Measurements from ENCODE around the gene SGCD.

Gene SGCD

DNA sequence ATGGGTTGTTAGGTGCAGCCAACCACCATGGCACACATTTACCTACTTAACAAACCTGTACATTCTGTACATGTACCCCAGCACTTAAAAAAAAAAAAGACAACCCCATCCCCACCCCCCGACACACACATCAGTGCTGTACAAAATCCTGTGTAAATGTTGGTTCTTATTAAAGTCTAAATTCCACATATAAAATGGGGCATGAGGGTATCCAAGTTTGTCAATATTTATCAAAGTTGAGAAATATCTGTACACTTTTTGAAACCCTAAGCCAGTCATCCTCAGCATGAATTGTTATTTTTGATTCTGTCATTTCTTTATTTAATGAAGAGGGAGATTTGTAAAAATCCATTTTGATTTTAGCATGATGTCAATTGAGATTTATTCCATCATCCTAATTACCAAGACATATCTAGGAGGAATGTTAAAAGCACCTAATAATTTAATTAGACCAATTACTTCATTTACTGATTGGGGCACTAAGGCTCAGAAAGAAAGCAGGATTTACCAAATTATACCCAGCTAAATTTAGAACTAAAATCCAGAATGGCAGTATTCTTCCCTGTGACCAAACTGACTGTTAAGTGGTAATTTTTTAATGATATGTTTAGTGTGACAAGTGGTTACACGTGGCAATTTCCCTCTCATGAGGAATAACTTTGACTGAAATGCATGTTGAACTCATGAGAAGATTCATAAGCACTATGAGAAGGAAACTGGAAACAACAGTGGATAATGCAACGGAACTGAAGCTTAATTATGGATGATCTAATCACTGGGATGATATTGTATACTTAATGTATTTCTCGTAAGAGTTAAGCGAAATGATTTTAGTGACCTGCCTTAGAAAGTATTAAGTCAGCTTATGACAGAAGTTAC lies 195.9 kb downstream of the SGCD start:
- DNase-seq: no peak

DNA sequence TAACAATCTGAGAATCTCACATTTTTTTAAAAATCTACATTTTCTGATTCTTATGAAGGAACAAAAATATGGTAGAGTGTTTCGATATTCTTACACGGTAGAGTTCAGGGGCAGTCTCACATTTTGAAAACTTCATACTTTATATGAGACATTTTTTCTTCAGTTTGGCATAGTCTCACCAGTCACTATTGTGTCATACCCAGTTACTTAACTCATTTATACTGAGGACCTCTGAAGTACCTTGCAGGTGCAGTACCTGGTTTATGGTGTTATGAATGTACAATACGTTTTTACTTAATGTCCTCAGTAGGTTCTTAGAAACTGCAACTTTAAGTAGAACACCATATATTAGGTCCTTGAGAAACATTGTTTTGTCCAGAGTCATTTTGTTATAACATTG lies 196.6 kb downstream of the SGCD start:
- no peak for DNase-seq

DNA sequence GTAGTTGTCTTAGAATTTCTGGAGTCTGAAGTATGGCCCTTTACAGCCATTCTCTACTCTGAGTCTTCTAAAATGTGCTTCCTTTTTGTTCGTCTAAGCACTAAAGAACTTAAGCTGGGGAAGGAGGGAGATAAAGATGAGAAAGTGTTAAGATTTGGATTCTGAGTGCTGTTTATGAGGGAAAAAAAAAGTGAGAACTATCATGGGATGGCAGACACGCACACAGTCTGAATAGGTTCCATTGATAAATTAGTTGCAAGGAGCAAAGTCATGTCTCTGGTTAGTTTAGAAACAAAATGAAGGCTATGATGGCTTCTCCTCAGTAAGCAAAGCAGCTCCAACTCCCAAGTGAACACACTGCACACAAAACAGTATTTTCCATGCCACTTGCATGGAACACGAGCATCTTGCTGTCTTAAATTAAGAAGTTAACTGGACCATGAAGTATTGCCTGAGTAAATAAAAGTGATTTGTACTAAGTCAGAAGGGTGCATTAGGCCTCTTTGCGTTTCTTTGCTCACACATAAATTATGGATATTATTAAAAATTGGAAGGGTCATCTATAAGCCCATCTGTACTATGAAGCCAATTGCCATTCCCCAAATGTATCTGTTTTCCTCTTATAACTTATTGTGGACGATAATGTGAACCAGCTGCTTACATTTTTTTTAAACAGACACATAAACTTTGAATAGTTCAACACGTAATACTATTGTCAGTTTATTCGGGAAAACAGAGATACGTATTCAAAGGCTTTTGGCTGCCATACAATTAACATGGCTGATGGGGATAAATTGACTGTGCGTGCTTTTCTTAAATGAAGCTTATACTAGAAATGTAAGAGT lies 199.3 kb downstream of the SGCD start:
- no peak for DNase-seq

DNA sequence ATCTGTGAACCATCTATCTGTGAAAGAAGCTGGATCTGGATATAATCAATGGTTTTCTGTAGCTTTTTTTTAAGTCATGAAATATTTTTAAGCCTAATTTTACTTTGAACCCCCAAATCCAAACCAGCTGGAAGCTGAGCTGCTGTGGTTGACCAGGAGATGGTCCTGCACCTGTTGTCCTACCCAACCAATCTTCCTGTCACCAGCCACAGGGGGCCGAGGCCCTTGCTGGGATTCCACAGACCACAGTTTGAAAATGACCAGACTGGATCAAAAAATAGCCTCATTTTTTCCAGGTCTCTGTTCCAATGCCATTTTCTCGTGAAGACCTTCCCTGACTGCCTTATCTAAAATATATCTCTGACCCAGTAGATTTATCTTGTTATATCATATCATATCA lies 200.6 kb downstream of the SGCD start:
- no peak for DNase-seq

DNA sequence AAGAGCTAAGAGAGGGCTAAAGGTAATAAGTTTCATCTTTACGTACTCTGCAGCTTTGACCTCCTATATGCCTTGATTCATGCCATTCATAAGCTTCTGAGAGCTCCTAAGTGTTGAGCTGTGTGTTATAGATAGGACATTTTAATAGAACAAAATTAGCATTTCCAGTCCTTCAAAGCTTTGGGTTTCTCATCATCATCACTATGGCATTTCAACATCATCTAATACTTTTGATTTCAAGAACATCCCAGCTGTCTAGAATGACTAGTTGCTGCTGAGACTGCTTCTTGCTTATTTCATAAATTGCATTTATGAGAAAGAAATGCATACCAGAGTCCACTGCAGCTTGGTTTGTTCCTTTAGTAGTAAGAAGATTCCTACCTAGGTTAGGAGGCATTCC lies 201.7 kb downstream of the SGCD start:
- DNase-seq: no peak

DNA sequence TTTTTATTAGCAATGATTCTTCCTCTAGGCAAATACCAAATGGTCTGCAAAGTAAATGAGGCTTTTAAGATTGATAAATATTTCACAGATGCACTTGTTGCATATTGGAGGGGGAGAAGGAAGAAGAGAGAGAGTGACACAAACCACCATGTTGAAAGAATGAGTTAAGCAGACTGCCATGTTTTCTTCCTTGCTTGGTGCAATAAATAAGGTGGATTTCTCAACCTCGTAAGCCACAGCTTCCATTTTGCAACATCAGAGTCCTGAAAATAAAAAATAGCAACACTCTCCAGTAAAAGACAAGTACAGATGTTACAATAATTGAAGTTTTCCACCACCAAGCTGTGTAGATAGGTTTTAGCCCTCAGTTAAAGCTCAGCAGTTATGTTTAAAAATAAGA lies 202.9 kb downstream of the SGCD start:
- no peak for DNase-seq

DNA sequence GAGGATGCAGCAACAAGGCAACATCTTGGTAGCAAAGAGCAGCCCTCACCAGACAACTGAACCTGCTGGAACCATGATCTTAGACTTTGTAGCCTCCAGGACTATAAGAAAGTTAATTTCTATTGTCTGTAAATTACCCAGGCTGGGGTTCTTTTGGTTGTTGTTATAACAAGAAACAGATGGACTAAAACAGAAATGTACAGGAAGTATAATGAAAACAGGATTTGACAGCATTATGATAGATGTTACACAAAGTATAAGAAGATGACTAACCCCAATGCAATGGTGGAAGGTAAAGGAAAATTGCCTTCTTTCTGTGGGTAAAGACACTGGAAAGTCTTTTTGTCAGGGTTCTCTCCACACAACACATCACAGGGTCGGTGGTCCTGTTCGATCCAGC lies 204.2 kb downstream of the SGCD start:
- DNase-seq: no peak

DNA sequence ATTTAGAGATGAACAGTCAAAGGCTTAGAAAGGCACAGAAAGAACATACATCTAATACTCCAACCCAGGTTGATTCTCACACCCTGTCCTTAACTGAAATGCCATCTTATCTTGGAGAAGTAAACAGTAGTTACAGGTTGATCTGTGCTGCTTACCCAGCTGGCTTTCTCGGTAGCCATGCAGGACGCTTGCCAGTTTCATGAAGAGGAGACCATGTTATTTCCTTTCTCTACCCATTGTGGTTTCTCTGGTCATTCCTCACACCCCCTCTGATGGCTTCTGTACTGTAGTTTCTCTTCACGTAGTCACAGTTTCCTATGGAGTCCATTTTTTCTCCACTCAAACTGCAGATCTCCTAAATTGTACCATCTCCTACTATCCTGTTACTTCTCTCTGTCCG lies 206.0 kb downstream of the SGCD start:
- DNase-seq: no peak

DNA sequence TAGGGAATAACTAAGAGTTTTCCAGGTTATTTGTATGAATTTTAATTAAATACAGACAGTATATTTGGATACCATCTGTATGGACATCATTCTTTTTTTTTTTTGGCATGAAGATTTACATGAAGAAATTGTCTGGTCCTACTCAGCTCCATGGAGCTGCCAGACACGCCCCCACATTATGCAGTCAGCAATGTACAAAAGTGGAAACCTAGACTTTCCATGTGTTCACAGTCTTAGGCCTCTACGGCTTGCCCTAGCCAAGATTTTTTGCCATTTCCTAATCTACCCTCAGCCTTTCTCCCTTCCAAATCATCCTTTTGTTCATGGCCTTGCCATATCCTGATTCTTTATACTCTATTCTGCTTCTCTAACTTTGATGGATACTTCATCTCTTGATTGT lies 207.1 kb downstream of the SGCD start:
- DNase-seq: no peak

DNA sequence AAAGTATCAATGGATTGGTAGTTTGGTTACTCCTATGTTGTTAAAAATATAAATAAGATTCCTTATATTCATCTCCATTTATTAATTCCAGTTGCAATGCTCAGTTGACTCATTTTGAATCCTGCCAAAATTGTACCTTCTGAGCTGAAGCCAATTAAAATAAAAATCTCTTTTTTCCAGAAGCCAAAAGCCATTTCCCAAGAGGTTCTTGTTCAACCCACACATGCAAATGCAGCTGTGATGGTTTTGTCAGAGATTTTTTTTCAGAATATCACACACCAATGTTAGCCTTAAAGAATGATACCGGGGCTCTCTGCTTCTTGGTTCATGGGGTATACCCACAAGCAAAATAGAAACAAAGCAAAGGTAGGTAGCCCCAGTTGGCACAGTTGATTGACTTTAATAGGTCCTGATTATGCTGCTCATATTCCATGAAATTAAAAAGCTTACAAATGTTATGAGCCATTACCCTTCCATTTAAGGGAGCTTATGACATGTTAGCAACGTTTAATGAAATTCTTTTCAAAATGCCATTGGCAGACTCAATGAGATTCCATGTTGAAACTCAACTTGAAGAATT lies 208.0 kb downstream of the SGCD start:
- no peak for DNase-seq

DNA sequence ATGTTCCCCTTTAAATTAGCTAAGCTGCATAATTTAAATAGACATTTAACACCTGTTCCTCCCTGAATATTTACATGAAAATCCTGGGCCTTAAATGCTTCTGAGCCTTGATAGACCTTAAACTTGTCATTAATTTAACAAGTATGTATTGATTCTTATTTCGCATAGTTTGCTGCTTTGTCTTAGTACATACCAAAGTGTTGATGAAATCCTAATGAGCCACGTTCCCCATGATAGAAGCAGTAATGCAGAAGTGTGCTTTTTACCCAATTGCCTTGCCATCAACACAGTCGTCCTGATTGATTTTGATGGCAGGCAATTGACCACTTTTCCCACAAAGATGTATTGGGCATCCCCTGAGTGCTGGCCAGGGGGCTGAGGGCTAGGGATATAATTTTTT lies 213.5 kb downstream of the SGCD start:
- DNase-seq: no peak

DNA sequence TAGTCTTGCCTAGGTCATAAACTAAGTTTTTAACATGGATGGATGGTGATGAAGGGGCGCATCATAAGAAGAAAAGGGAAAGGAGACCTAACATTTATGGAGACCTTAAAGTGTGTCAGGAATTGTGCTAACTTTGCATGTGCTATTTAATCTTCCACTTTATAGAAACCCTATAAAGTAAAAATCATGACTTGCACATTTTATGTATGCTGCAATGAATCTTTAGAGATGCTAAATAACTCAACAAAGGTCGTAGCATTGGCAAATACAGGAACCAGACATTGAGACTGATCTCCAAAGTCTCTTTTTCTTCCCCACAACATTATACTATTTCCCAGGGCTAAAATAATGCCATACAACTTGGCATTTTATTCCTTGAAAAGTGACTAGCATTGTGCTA lies 214.6 kb downstream of the SGCD start:
- DNase-seq: no peak

DNA sequence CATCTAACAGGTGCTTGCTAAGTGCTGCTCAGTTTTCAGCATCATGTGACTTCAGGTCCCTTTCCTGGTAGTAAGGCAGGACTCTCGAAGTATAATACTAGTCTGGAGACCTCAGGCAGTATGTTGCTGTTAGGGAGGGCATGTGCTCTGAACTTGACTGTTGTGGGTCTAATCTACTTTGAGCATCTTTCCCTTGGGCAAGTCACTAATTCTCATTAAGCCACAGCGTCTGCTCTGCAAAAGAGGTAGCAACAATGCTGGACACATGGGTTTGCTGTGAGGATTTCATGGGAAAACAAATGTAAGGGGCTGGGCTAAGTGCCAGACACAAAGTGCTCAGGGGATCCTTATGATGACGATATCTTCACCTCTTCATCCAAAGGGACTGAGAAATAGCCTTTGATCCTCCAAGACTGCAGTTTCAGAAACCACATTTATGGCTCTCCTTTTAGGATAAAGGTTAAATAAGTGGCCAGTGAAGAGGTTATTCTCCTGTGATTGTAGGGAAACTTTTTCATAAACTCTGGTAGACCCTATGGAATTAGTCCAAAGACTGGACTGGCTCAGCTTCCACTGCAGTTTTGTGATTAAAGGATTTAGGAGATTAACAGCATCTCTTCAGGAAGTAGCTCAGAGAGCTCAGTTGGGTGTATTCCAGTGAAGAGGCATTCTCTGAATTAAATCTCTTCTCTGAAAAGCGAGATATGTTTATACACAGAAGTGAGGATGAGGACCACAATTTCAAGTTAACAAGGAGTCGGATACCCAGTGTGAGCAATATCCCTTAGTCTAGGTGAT lies 216.6 kb downstream of the SGCD start:
- no peak for DNase-seq

DNA sequence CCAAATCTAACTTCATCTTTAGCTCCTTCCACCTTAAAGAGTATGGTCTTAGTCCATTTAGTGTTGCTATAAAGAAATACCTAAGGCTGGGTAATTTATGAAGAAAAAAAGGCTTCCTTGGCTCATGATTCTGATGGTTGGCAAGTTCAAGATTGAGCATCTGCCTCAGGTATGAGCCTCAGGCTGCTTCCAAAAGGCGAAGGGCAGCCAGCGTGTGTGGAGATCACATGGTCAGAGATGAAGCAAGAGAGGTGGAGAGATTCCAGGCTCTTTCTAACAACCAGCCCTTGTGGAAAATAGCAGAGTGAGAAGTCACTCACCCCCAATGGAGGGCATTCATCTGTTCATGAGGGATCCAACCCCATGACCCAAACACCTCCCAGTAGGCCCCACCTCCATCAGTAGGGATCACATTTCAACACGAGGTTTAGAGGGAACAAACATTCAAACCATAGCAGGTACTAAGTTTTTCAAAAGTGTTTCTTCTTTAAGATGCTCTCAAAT lies 225.9 kb downstream of the SGCD start:
- DNase-seq: no peak

DNA sequence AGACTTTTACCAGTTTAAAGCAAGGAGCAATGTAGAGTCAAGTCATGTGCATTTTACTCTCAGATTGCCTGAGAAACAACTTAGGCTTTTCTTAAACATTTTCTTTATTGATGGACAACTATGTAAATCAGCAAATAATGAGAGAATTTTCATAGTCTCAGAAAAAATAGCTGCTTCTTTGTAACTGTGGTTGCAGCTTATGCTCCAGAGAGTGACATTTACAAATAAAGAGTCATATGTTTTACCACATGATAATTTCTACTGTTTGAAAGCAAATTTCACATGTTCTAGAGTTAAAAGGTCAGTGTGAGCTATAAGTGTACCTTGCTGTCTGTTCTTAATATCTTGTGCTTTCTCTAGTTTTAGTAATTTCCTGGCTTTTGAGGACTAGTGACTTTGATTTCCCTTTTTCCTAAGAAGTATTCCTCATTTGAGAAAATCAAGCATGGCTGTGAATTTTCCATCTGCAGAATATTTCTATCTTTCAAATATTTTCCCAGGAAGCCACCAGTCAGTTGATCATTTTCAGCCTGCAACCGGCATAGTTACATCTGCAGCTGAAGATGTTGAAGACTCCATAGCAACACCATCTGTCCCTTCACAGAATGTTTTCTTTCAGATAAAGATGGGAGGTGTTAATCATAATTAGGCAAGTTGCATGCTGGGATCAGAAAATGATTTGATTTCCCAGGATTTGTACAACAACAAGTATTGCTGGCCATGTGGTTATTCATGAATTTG lies 229.9 kb downstream of the SGCD start:
- no peak for DNase-seq

DNA sequence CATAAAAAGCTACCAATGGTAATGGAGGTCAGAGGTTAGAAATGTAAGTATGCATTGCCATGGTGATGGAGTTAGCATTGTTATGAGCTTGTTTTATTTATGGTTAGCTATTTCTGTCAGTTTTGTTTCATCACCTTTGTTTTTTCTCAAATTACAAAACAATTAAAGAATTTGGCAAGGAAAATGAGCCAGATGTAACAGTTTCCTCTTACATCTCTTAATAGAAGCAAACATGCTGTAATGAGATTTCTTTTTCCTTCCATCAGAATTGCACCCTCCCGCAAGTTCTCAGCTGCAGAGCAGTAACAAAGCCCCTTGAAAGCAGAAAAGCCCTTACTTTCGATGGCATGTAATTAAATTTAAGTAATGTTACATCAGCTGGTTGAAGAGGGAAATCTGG lies 233.0 kb downstream of the SGCD start:
- DNase-seq: no peak

DNA sequence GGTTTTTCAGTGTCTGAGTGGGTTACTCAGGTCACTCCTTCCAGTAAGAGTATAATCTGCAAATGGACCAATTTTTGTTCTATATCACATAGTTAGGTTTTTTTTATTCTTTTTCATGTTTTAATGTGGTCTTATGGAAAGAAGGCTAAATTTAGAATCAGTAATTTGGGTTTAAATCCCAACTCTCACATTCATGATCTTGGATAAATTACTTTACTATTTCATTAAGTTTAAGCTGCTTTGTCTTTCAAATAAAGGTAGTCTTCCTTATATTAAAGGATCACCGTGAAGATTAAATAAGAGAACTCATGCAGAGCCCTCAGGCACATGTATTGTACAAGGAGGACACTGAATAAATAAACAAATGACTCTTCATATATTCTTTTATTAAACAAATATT lies 234.7 kb downstream of the SGCD start:
- no peak for DNase-seq

DNA sequence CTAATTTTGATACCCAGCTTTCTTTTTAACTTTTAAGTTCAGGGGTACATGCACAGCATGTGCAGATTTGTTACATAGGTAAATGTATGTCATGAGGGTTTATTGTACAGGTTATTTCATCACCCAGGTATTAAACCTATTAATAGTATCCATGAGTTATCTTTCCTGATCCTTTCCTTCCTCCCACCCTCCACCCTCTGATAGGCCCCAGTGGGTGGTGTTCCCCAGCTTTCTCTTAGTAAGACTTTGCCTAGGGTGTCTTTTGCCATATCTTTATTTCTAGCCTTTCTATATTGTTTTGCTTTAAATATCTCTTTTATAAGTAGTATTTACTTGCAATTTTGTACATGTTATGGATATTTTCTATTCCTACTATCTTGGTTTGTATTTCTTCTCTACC lies 243.7 kb downstream of the SGCD start:
- DNase-seq: no peak

DNA sequence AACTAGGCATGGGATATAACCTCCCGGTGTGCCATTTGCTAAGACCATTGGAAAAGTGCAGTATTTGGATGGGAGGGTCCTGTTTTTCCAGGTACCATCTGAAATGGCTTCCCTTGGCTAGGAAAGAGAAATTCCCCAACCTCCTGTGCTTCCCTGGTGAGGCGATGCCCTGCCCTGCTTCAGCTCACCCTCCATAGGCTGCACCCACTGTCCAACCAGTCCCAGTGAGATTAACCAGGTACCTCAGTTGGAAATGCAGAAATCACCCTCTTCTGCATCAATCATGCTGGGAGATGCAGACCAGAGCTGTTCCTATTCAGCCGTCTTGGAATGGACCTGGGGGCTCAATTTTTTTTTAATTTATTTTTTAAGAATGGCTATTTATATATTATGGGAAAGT lies 254.8 kb downstream of the SGCD start:
- DNase-seq: no peak

DNA sequence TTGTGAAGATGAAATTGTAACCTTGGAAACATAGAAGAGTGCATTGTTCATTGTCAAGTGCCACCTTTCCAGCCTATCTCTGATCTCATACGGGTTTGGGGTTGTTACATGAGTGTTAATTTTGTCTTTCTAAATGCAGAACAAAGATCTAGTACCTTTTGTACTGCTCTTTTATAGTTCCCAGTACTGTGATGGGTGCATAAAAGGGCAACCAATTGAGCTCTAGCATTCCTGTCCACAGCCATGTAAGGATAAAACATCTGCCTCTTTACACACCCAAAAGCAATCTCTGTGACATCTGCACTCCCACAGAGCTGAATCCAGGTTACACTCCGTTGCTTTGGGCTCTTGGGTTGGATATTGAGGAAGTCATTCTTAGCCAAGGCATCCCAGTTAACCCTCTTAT lies 255.2 kb downstream of the SGCD start:
- no peak for DNase-seq

DNA sequence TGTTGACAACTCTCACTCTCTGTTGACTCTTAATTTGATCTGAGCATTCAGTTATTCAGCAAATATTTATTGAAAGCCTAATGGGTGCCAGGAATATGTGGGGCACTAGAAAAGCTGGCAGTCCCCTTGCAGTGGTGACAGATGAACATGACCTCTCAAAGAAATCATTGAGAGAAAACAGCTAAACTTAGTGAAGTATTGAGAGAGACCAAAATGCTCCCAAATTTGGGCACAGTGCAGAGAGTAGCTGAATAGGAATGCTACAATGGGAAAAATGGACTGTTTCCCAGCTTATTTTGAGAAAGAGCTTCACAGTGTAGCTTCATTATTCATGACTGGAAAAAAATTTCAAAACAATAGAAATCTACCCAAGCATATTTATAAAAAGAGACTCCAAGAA lies 257.9 kb downstream of the SGCD start:
- no peak for DNase-seq

DNA sequence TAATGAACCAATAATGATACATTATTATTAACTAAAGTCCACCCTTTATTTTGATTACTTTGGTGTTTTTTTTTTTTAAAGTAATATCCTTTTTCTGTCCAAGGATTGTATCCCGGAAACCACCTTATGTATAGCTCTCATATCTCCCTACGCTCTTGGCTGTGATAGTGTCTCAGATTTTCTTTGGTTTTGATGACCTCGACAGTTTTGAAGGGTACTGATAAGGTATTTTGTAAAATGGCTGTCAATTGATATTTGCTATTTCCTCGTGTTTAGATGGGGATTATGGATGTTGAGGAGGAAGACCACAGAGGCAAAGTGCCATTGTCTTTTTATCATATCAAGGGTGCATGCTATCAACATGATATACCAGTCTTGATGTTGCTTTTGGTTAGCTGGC lies 259.0 kb downstream of the SGCD start:
- no peak for DNase-seq

All from activated effector memory CD4-positive, alpha-beta T cell treated with Interleukin-2 at 50 U/mL for 16 hours (primary cell).